ENCODE results near the gene ACTN1. TPM values are rescaled to one million over a fixed set of nuclear protein-coding genes. Genes with fewer than 3 reads are reported as not detected.
"Not testable (repeated sequence)": the region's sequence is repeated elsewhere in the genome, so short reads cannot be mapped to it uniquely, and the experiment has no call there.

Gene ACTN1
- total RNA-seq, 1 donor from 2014 or later, result 479 TPM

GRCh38 chr14:68860771-68861170, 118.3 kb downstream of the ACTN1 start:
- TF ChIP-seq CTCF (conservative IDR thresholded peaks at IDR 0.05; ENCODE audit: low read depth, low read length), result no peak
- no peak for DNase-seq (ENCODE audit: low read depth)
- H3K4me3 ChIP-seq (ENCODE audit: low read depth, low read length), result no peak overlapping the region

DNA sequence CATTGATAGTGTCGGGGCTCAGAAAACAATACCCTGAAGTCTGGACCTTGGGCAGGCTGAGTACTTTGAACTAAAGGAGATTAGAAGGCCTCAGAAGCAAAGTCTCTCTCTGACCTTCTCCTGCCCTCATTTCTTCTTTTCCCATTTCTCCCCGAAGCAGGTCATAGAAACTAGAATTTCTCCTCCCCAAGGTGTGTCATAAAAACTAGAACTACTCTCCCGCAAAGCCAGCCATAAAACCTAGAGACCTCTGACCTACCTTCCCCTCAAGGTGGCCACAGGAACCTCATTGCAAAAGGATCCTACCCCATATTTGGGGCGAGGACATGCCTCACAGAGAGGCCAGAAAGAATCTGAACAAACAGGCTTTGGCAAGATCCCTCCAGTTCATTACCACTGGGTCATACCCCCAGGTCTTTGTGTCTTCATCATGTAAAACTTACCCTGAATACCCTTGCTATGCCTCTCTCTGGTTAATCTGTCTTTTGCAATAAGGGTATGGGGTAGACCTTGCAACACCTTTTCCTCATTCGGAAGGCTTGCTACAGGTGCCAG, 121.5 kb downstream of the ACTN1 start:
- no peak for DNase-seq (ENCODE audit: low read depth)
- no peak overlapping the region for H3K4me3 ChIP-seq (ENCODE audit: low read depth, low read length)
- no peak for TF ChIP-seq CTCF (conservative IDR thresholded peaks at IDR 0.05; ENCODE audit: low read depth, low read length)

- H3K4me3 ChIP-seq (ENCODE audit: low read depth, low read length), result no peak overlapping the region
- TF ChIP-seq CTCF (conservative IDR thresholded peaks at IDR 0.05; ENCODE audit: low read depth, low read length), result no peak
- no peak for DNase-seq (ENCODE audit: low read depth)
These were observed 122.5 kb downstream of the ACTN1 start for GRCh38 chr14:68856572-68856971.

DNA sequence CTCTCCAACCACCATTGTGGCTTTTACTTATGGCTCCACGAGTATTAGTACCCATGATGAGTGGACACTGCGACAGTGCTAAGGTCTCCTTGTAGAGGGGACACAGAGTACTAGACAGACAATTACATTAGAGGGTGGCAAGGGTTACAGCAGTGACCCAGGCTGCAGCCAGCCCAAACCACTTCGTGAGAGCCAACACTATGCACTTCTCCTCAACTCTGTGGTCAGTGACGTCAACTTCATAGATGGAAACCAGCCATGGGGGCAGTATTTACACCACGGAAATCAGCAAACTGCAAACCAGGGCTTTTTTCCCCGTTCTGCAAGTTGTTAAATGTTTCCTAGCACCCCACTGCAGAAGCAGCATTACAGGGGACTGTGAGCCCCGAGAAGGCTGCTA, 124.7 kb downstream of the ACTN1 start:
- no peak overlapping the region for H3K4me3 ChIP-seq (ENCODE audit: low read depth, low read length)
- DNase-seq (ENCODE audit: low read depth), result no peak
- no peak for TF ChIP-seq CTCF (conservative IDR thresholded peaks at IDR 0.05; ENCODE audit: low read depth, low read length)

- TF ChIP-seq CTCF (conservative IDR thresholded peaks at IDR 0.05; ENCODE audit: low read depth, low read length), result no peak
- no peak for DNase-seq (ENCODE audit: low read depth)
- no peak overlapping the region for H3K4me3 ChIP-seq (ENCODE audit: low read depth, low read length)
These were observed 125.4 kb downstream of the ACTN1 start for GRCh38 chr14:68853749-68854148.

DNA sequence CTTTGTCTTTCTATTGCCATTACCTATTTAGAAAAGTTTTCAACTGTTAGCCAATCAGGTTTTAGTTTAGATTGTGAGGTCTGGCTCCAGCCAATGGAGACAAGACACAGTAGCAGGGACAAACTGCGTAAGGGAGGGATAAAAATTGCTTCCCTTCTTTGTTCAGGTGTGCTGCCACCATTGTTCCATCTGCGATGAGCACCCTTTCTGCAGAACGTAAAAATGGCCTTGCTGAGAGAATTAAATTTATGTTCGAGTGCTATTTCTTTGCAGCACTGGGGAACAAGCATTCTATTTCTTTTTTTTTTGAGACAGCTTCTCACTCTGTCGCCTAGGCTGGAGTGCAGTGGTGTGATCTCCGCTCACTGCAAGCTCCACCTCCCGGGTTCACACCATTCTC, 126.6 kb downstream of the ACTN1 start:
- DNase-seq (ENCODE audit: low read depth); H3K4me3 ChIP-seq (ENCODE audit: low read depth, low read length): not testable (repeated sequence)

- no peak for DNase-seq (ENCODE audit: low read depth)
- TF ChIP-seq CTCF (conservative IDR thresholded peaks at IDR 0.05; ENCODE audit: low read depth, low read length), result no peak
- no peak overlapping the region for H3K4me3 ChIP-seq (ENCODE audit: low read depth, low read length)
These were observed 128.0 kb downstream of the ACTN1 start for GRCh38 chr14:68851078-68851477.

Data from epithelial cell of proximal tubule (primary cell).